HG02623 (cell line): Measurements from ENCODE around the gene SIGLEC8.
"Not testable (repeated sequence)": the region's sequence is repeated elsewhere in the genome, so short reads cannot be mapped to it uniquely, and the experiment has no call there.

Experiments
- ATAC-seq: cut with Tn5 transposase; IDR thresholded peaks from one replicate; pipeline ENCODE4 v1.9.1; 2021; ENCODE audit warnings: moderate library complexity; ENCODE audit not compliant: unreplicated experiment

The SIGLEC8 gene

DNA sequence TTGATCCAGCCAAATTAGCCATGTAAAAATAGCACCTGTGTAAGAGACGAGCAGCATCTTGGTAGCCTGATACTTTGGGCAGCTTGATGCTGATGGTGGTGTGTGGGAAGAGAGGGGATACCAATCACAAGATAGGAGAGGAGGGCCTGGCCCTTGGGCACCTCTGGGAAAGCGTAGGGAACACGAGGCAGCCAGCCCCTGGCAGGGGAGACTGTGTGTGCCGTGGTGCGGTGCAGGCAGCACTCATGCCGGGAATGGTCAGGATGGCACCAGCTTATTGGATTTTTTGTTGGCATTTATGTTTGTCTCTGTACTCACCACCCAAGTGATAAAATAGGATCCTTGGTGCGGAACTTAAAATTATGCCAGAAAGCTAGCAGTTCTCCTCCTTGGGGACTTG is 10.2 kb downstream of the SIGLEC8 start:
- ATAC-seq = no peak

GRCh38 chr19:51447510-51447909 is 10.7 kb downstream of the SIGLEC8 start:
- ATAC-seq = not testable (repeated sequence)

- ATAC-seq = peak; percentile 91
Measured at GRCh38 chr19:51441410-51442390, 16.6 kb downstream of the SIGLEC8 start.

GRCh38 chr19:51440846-51441409 is 17.3 kb downstream of the SIGLEC8 start:
- no peak for ATAC-seq

DNA sequence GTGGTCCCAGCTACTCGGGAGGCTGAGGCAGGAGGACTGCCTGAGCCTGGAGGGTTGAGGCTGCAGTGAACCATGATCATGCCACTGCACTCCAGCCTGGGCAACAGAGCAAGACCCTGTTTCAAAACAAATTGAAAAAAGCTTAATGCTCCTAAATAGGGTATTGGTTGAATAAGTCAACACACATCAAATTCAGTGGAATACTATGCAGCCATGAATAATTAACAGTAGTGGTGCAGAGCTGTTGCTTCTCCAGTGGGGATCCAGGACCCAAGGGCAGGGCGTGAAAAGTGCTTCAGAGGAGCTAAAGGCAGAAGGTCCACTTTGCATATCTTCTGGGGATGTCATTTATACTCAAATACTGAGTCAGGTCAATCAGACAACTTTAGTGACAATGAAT is 18.2 kb downstream of the SIGLEC8 start:
- no peak for ATAC-seq

DNA sequence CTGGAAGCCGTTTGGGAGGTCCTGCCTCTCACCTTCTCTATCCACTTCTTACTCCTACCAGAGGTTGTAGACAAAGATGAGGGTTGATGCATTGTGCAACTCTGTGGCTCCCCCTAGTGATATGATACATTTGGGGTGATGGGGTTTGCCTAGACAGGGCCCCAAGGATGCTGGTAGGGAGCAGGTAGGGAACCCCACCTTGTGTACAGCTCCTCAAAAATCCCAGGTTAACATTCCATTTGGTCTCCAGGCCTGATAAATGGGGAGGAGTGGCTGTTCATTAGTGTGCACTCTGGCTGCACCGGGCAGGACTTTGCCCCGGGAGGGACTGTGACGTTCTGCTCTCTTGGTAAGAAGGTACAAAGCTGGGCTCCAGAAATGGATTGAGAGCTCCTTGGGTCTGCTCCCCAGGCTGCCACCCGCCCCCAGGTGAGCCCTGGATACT is 19.2 kb downstream of the SIGLEC8 start:
- no peak for ATAC-seq

- no peak for ATAC-seq
Measured at GRCh38 chr19:51434456-51434855, 23.8 kb downstream of the SIGLEC8 start.

- ATAC-seq = no peak
Measured at GRCh38 chr19:51433043-51433442, 25.2 kb downstream of the SIGLEC8 start.

GRCh38 chr19:51431124-51431523 is 27.1 kb downstream of the SIGLEC8 start:
- no peak for ATAC-seq

- ATAC-seq = no peak
Measured at GRCh38 chr19:51430221-51430620, 28.0 kb downstream of the SIGLEC8 start.

- no peak for ATAC-seq
Measured at GRCh38 chr19:51427201-51427600, 31.1 kb downstream of the SIGLEC8 start.

GRCh38 chr19:51422053-51422448 is 36.2 kb downstream of the SIGLEC8 start:
- ATAC-seq = no peak

DNA sequence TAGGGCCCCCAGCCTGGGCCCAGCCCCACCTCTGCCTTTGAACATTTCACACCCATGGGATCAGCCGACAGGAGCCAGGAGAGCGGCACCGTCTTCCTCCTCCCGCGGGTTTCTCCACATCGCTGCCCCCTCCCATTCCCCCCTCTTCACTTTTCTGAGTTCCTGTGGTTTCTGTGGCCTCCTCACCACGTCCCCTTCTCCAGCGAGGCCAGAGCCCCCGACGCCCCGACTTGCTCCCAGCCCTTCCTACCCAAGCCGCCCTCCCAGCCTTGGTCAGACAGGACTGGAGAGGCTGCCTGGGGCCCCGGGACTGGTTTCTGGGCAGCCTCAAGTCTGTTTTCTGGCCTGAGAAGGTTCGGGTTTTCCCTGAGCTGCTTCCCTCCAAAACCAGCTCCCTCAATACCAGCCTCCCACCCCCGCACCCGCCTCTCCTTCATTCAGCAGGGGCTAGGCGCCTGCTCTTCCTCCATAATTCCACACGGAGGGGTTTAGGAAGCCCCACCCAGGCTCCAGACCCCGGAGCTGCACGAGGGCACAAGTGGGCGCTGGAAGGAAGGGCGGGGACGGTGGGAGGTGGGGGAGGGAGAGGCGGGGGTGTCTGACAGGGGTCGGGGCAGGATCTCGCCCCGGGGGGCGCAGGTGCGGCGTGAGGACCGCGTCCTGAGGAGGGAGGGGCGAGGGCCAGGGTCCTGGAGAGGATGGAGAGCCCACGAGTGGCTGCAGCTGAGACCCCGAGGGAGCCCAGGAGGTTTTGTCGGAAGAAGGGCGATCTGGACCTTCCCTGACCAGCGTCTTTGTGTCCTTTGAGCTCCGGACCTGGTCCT is 36.8 kb downstream of the SIGLEC8 start:
- no peak for ATAC-seq

DNA sequence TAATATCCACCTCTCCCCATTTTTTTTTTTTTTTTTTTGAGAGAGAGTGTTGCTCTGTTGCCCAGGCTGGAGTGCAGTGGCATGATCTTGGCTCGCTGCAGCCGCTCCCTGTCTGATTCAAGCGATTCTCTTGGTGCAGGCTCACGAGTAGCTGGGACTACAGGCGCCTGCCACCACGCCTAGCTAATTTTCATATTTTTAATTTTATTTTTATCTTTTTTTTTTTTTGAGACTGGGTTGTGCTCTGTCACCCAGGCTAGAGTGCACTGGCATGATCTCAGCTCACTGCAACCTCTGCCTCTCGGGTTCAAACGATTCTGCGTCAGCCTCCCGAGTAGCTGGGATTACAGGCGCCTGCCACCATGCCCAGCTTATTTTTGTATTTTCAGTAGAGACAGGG is 37.7 kb downstream of the SIGLEC8 start:
- not testable (repeated sequence) for ATAC-seq

GRCh38 chr19:51418707-51419106 is 39.5 kb downstream of the SIGLEC8 start:
- ATAC-seq = no peak

GRCh38 chr19:51417810-51418157 is 40.5 kb downstream of the SIGLEC8 start:
- peak; percentile 14 for ATAC-seq

GRCh38 chr19:51417107-51417809 is 41.0 kb downstream of the SIGLEC8 start, which contains the start of gene SIGLEC10:
Gene SIGLEC10 (minus strand): TSS chr19:51417642. CDS start chr19:51417581, 61 bp downstream.
- ATAC-seq = peak; percentile 57

GRCh38 chr19:51416422-51416821 is 41.8 kb downstream of the SIGLEC8 start:
- ATAC-seq = not testable (repeated sequence)

DNA sequence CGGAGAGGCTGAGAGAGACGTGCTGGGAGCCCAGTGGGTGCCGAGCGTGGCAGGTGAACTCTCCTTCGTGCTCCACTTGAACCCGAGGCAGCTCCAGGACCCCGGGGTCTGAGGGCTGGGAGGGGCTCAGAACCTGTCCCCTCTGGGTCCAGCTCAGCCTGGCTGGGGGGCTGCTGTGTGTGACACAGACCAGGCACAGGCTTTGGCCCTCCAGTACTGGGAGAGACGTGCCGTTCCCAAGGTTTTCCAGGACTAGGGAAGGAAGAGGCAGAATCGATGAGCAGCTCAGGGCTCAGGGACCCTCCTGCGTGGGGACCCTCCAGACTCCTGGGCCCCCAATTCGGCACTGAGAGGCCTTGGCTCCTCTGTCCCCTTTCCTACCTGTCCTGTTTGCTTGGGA is 43.1 kb downstream of the SIGLEC8 start:
- ATAC-seq = no peak

DNA sequence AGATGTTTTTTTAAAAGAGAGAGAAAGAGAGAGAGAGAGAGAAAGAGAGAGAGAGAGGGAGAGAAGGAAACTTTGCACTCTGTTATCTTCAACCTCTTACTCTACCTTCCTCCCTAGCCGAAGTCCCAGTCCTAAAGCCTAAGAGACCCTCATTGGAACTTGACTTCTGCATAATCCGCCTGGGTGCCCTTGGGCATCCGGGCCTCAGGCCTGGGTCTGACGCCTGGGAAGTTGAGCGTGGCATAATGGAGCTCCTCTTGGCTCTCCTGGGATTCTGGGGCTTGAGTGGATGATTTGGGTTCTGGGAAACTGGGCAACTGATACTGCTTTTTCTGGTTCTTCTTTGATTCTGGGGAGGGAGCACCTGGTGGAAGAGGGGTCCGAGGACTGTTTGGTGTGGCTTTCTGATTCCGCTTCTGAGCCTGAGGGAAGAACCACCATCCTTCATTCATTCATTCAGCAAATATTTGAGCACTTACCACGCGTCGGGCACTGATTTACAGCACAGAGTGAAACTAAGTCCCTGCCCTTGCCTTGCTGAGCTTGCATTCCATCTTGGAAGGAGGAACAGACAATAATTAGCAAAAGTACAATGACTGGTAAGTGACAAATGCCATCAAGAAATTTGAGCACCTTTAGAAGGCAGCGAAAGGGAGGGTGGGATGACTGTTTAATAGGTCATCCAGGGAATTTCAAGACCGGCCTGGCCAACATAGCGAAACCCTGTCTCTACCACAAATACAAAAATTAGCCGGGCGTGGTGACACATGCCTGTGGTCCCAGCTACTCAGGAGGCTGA is 47.1 kb downstream of the SIGLEC8 start:
- no peak for ATAC-seq
